OCI-LY7 (cell line): Measurements from ENCODE around the gene CD2BP2.

Source experiments
- EZH2phosphoT487 ChIP-seq: fragments of 200-600 bp; sonication (generic); IDR thresholded peaks from 2 replicates; pipeline ENCODE4 v1.6.1; 2018; ENCODE audit warnings: low read depth, borderline replicate concordance, mild to moderate bottlenecking, mixed run types, antibody characterized with exemption, low read length, moderate library complexity, mixed read lengths
- TF ChIP-seq, protein P1 (sequence below): fragments of 200-600 bp; sonication (generic); conservative IDR thresholded peaks from 2 replicates; pipeline ENCODE4 v1.5.1; 2014; ENCODE audit warnings: mild to moderate bottlenecking, antibody characterized with exemption, low read length, moderate library complexity, mixed read lengths

DNA sequence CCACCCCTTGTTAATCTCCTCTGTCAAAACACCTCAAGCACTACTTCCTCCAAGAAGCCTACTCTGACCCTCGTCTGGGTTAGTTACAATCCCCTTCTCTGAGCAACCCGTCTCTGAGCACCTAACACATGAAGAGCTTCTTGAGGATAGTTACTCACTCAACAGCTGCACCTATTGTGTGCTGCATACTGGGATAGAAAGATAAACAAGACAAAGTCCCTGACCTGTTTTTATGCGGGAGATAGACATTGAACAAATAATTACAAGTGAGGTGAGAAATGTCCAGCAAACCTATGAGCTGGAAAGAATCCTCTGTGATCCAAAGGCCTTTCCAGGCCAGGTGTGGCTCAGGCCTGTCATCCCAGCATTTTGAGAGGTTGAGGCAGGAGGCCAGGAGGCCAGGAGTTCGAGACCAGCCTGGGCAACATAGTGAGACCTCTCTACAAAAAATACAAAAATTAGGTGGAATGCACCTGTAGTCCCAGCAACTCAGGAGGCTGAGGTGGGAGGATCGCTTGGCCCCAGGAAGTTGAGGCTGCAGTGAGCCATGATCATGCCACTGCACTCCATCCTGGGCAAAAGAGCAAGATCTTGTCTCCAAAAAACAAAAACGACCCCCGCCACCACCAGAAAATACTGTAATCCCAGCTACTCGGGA, 46.8 kb upstream of the CD2BP2 start:
- TF ChIP-seq, protein P1, sequence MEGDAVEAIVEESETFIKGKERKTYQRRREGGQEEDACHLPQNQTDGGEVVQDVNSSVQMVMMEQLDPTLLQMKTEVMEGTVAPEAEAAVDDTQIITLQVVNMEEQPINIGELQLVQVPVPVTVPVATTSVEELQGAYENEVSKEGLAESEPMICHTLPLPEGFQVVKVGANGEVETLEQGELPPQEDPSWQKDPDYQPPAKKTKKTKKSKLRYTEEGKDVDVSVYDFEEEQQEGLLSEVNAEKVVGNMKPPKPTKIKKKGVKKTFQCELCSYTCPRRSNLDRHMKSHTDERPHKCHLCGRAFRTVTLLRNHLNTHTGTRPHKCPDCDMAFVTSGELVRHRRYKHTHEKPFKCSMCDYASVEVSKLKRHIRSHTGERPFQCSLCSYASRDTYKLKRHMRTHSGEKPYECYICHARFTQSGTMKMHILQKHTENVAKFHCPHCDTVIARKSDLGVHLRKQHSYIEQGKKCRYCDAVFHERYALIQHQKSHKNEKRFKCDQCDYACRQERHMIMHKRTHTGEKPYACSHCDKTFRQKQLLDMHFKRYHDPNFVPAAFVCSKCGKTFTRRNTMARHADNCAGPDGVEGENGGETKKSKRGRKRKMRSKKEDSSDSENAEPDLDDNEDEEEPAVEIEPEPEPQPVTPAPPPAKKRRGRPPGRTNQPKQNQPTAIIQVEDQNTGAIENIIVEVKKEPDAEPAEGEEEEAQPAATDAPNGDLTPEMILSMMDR, result no peak
- no peak for TF ChIP-seq EZH2phosphoT487
